ENCODE data around the gene ENO2. TPM values are rescaled to one million over a fixed set of nuclear protein-coding genes. Genes with fewer than 3 reads are reported as not detected.

Gene ENO2
- total RNA-seq, 2 experiments from 2014 or later: 315 to 330 TPM

DNA sequence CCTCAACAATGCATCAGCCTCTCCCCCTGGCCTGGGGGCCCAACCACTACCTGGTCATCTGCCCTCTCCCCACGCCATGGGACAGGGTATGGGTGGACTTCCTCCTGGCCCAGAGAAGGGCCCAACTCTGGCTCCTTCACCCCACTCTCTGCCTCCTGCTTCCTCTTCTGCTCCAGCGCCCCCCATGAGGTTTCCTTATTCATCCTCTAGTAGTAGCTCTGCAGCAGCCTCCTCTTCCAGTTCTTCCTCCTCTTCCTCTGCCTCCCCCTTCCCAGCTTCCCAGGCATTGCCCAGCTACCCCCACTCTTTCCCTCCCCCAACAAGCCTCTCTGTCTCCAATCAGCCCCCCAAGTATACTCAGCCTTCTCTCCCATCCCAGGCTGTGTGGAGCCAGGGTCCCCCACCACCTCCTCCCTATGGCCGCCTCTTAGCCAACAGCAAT, 21.8 kb downstream of the ENO2 start:
- CTCF ChIA-PET: interaction anchor here (0.9 to 22.8 kb wide), 7 partner anchors 10 to 107 kb away, joined by 3 to 460 read pairs (median 26); partner anchors contain the start of genes ATN1 and SPSB2
- H3K27ac Mint-ChIP-seq: peak overlapping the region; percentile 98
- peak overlapping the region; percentile 83 for H3K4me3 Mint-ChIP-seq
- peaks cover 56% of the 10 kb centered on the region for H3K4me1 Mint-ChIP-seq (ENCODE audit: low read depth)
- peaks cover 35% of the 10 kb centered on the region for H3K36me3 Mint-ChIP-seq (ENCODE audit: low read depth)
- TF ChIP-seq, protein P1, sequence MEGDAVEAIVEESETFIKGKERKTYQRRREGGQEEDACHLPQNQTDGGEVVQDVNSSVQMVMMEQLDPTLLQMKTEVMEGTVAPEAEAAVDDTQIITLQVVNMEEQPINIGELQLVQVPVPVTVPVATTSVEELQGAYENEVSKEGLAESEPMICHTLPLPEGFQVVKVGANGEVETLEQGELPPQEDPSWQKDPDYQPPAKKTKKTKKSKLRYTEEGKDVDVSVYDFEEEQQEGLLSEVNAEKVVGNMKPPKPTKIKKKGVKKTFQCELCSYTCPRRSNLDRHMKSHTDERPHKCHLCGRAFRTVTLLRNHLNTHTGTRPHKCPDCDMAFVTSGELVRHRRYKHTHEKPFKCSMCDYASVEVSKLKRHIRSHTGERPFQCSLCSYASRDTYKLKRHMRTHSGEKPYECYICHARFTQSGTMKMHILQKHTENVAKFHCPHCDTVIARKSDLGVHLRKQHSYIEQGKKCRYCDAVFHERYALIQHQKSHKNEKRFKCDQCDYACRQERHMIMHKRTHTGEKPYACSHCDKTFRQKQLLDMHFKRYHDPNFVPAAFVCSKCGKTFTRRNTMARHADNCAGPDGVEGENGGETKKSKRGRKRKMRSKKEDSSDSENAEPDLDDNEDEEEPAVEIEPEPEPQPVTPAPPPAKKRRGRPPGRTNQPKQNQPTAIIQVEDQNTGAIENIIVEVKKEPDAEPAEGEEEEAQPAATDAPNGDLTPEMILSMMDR (IDR thresholded peaks at IDR 0.05): no peak
- POLR2A ChIA-PET: interaction anchor here (1.3 to 36.0 kb wide), 6 partner anchors 10 to 82 kb away, joined by 3 to 1266 read pairs (median 50); partner anchors contain the start of genes ATN1, C12orf57, EMG1 and PHB2
- H3K27me3 Mint-ChIP-seq: no peaks in the 10 kb centered on the region
- no peaks in the 10 kb centered on the region for H3K9me3 Mint-ChIP-seq
- DNase-seq (no peak), ATAC-seq (no peak)
- intact Hi-C loops (cut with micrococcal nuclease): no loop called here

DNA sequence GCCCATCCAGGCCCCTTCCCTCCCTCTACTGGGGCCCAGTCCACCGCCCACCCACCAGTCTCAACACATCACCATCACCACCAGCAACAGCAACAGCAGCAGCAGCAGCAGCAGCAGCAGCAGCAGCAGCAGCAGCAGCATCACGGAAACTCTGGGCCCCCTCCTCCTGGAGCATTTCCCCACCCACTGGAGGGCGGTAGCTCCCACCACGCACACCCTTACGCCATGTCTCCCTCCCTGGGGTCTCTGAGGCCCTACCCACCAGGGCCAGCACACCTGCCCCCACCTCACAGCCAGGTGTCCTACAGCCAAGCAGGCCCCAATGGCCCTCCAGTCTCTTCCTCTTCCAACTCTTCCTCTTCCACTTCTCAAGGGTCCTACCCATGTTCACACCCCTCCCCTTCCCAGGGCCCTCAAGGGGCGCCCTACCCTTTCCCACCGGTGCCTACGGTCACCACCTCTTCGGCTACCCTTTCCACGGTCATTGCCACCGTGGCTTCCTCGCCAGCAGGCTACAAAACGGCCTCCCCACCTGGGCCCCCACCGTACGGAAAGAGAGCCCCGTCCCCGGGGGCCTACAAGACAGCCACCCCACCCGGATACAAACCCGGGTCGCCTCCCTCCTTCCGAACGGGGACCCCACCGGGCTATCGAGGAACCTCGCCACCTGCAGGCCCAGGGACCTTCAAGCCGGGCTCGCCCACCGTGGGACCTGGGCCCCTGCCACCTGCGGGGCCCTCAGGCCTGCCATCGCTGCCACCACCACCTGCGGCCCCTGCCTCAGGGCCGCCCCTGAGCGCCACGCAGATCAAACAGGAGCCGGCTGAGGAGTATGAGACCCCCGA, 22.5 kb downstream of the ENO2 start:
- intact Hi-C loops (cut with micrococcal nuclease): no loop called here
- H3K4me3 Mint-ChIP-seq: peak overlapping the region; percentile 83
- ChIA-PET CTCF (interaction anchor here (0.9 to 22.8 kb wide), 16 partner anchors 10 to 397 kb away, joined by 3 to 460 read pairs (median 5); partner anchors contain the start of genes ATN1, SPSB2 and ZNF384), POLR2A (interaction anchor here (0.7 to 36.0 kb wide), 15 partner anchors 10 to 401 kb away, joined by 3 to 1266 read pairs (median 4); partner anchors contain the start of genes ATN1, C12orf57, EMG1 and PHB2)
- TF ChIP-seq, protein P1 (IDR thresholded peaks at IDR 0.05): no peak
- no peaks in the 10 kb centered on the region for H3K27me3 Mint-ChIP-seq
- peak; percentile 50 for ATAC-seq
- peak overlapping the region; percentile 98 for H3K27ac Mint-ChIP-seq
- H3K4me1 Mint-ChIP-seq (ENCODE audit: low read depth): peaks cover 56% of the 10 kb centered on the region
- peaks cover 39% of the 10 kb centered on the region for H3K36me3 Mint-ChIP-seq (ENCODE audit: low read depth)
- no peaks in the 10 kb centered on the region for H3K9me3 Mint-ChIP-seq
- peak; percentile 87 for DNase-seq

DNA sequence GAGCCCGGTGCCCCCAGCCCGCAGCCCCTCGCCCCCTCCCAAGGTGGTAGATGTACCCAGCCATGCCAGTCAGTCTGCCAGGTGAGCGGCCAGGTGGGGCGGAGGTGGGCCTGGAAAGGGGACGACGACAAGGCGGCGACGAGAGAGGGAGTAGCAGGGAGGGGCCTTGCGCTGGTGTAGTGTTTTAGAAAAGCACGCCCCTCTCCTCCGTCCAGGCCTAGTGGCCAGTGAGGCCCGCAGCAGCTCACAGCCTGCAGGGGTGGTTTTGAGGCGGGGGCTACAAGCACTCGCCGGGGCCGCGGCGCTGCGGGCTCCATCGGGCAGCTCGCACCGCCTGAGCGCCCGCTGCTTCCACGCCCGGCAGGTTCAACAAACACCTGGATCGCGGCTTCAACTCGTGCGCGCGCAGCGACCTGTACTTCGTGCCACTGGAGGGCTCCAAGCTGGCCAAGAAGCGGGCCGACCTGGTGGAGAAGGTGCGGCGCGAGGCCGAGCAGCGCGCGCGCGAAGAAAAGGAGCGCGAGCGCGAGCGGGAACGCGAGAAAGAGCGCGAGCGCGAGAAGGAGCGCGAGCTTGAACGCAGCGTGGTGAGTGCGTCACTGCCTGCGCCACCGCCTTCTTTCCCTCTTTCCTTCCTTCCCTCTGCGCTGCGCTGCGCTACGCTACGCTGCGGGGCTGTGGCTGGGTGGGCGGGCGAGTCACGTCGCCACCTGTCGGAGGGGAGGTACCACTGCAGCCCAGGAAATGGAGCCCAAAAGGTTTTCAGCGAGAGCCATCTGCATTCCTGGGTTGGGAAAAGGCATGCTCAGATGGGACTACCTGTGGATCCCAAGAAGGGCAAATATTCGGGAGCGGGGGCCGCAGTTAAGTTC, 23.3 kb downstream of the ENO2 start:
- H3K4me3 Mint-ChIP-seq: peak overlapping the region; percentile 83
- H3K27me3 Mint-ChIP-seq: no peaks in the 10 kb centered on the region
- TF ChIP-seq, protein P1 (IDR thresholded peaks at IDR 0.05): peak; percentile 89
- H3K36me3 Mint-ChIP-seq (ENCODE audit: low read depth): peaks cover 39% of the 10 kb centered on the region
- intact Hi-C loops (cut with micrococcal nuclease): no loop called here
- peak overlapping the region; percentile 98 for H3K27ac Mint-ChIP-seq
- ChIA-PET CTCF (interaction anchor here (0.7 to 22.8 kb wide), 22 partner anchors 11 to 398 kb away, joined by 3 to 460 read pairs (median 5); partner anchors contain the start of genes ATN1, COPS7A, ENO2 and SPSB2), POLR2A (interaction anchor here (0.7 to 36.0 kb wide), 20 partner anchors 11 to 402 kb away, joined by 3 to 1266 read pairs (median 4); partner anchors contain the start of genes ATN1, C12orf57, CDCA3 and EMG1)
- peak; percentile 96 for DNase-seq
- peak; percentile 88 for ATAC-seq
- no peaks in the 10 kb centered on the region for H3K9me3 Mint-ChIP-seq
- H3K4me1 Mint-ChIP-seq (ENCODE audit: low read depth): peaks cover 54% of the 10 kb centered on the region

DNA sequence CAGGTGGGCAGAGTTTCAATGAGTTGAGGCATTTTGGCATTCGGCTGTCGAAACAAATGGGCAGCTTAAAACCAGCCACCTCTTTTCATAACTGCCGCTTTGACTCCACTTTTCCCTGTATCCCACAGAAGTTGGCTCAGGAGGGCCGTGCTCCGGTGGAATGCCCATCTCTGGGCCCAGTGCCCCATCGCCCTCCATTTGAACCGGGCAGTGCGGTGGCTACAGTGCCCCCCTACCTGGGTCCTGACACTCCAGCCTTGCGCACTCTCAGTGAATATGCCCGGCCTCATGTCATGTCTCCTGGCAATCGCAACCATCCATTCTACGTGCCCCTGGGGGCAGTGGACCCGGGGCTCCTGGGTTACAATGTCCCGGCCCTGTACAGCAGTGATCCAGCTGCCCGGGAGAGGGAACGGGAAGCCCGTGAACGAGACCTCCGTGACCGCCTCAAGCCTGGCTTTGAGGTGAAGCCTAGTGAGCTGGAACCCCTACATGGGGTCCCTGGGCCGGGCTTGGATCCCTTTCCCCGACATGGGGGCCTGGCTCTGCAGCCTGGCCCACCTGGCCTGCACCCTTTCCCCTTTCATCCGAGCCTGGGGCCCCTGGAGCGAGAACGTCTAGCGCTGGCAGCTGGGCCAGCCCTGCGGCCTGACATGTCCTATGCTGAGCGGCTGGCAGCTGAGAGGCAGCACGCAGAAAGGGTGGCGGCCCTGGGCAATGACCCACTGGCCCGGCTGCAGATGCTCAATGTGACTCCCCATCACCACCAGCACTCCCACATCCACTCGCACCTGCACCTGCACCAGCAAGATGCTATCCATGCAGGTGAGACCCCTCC, 24.2 kb downstream of the ENO2 start:
- Mint-ChIP-seq H3K27me3 (no peaks in the 10 kb centered on the region), H3K9me3 (no peaks in the 10 kb centered on the region), H3K4me1 (ENCODE audit: low read depth) (peaks cover 54% of the 10 kb centered on the region), H3K4me3 (peak overlapping the region; percentile 83), H3K27ac (peak overlapping the region; percentile 98), H3K36me3 (ENCODE audit: low read depth) (peaks cover 39% of the 10 kb centered on the region)
- intact Hi-C loops (cut with micrococcal nuclease): no loop called here
- ChIA-PET CTCF (interaction anchor here (1.0 to 22.8 kb wide), 18 partner anchors 10 to 398 kb away, joined by 3 to 460 read pairs (median 5); partner anchors contain the start of genes ATN1, COPS7A, ENO2 and SPSB2), POLR2A (interaction anchor here (0.7 to 36.0 kb wide), 15 partner anchors 12 to 249 kb away, joined by 3 to 1266 read pairs (median 4); partner anchors contain the start of genes ATN1, C12orf57, CDCA3 and EMG1)
- TF ChIP-seq, protein P1 (IDR thresholded peaks at IDR 0.05): peak; percentile 4
- DNase-seq (no peak), ATAC-seq (no peak)
